ENCODE data around the gene PIP4K2C. TPM values are rescaled to one million over a fixed set of nuclear protein-coding genes. Genes with fewer than 3 reads are reported as not detected.

The PIP4K2C gene
- total RNA-seq, 1 donor from 2014 or later: 46.6 TPM

DNA sequence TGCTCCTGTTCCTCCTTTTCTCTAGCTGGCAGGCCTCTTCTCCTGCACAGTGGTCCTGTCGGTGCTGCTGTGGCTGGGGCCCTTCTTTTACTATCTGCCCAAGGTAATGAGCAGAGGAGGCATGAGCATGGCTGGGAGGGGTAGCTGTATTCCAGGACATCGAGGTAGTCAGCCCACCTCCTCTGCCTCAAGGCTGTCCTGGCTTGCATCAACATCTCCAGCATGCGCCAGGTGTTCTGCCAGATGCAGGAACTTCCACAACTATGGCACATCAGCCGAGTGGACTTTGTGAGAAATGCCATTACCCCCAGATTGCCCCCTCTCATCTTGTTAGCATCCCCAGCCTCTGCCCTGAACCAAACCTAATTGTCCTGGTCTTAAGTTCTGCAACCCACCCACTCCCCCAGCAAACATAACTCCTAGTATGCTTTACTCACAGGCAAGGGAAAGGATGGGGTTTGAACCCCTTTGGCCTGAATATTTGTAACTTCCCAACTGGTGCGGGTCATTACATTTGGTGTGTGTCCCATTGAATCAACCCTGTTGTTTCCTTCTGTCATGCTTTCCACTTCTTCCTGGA, 32.9 kb downstream of the PIP4K2C start:
- DNase-seq (ENCODE audit: low read depth): no peak
- no peak overlapping the region for H3K4me3 ChIP-seq (ENCODE audit: low read depth, low read length)
- TF ChIP-seq, protein P1, sequence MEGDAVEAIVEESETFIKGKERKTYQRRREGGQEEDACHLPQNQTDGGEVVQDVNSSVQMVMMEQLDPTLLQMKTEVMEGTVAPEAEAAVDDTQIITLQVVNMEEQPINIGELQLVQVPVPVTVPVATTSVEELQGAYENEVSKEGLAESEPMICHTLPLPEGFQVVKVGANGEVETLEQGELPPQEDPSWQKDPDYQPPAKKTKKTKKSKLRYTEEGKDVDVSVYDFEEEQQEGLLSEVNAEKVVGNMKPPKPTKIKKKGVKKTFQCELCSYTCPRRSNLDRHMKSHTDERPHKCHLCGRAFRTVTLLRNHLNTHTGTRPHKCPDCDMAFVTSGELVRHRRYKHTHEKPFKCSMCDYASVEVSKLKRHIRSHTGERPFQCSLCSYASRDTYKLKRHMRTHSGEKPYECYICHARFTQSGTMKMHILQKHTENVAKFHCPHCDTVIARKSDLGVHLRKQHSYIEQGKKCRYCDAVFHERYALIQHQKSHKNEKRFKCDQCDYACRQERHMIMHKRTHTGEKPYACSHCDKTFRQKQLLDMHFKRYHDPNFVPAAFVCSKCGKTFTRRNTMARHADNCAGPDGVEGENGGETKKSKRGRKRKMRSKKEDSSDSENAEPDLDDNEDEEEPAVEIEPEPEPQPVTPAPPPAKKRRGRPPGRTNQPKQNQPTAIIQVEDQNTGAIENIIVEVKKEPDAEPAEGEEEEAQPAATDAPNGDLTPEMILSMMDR (conservative IDR thresholded peaks at IDR 0.05; ENCODE audit: low read depth, low read length): no peak

DNA sequence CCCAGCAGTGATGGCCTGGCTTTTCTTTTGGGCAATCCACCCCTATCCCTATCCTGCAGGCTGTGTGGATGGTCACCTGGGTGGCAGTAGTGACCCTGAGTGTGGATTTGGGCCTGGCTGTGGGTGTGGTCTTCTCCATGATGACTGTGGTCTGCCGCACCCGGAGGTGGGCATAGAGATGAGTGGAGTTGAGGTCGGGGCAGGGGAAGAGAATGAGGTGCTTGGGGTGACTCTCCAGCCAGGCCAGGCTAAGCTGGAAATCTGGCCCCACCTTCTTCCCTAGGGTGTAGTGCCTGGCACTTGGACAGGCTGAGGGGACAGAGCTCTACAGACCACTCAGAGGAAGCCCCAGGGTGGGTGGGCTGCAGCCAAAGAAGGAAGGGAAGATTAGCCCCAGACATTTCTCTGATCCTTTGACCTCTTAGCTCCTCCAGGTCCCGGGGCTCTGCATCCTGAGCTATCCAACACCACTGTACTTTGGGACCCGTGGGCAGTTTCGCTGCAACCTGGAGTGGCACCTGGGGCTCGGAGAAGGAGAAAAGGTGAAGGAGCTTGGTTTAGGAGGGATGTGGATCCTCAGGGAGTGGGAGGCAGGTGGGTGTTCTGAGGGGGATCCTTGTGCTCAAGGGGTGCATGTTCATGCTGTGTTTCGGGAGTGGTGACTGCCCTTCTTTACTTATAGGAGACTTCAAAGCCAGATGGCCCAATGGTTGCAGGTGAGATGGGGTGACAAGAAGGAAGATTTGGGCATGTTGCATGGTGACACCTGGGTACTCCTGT, 33.6 kb downstream of the PIP4K2C start:
- DNase-seq (ENCODE audit: low read depth): no peak
- TF ChIP-seq, protein P1 (conservative IDR thresholded peaks at IDR 0.05; ENCODE audit: low read depth, low read length): no peak
- H3K4me3 ChIP-seq (ENCODE audit: low read depth, low read length): no peak overlapping the region

DNA sequence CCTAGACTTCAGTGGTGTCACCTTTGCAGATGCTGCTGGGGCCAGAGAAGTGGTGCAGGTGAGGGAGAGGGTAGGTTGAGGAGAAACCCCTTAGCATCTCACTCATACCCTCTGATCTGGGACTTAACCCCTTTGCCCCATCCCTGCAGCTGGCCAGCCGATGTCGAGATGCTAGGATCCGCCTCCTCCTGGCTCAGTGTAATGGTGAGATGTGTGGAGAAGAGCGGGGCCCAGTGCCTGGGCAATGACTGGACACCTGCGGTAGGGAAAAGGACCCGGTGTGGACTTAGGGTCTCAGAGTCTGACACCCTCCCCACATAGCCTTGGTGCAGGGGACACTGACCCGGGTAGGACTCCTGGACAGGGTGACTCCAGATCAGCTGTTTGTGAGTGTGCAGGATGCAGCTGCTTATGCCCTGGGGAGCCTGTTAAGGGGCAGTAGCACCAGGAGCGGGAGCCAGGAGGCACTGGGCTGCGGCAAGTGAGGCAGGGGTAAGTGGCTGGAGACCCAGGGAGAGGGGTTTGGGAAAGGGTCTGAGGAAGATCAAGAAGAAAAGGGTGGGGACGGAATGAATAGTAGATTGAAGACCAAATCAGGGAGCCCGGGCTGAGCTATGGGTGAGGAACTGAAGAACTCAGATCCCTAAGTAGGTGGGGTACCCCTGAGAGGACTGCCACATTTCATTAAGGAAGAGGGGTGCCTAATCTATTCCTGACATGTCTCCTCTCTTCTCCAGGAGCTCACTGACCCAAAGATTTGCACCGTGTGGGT, 34.5 kb downstream of the PIP4K2C start:
- H3K4me3 ChIP-seq (ENCODE audit: low read depth, low read length): no peak overlapping the region
- no peak for DNase-seq (ENCODE audit: low read depth)
- TF ChIP-seq, protein P1 (conservative IDR thresholded peaks at IDR 0.05; ENCODE audit: low read depth, low read length): no peak

DNA sequence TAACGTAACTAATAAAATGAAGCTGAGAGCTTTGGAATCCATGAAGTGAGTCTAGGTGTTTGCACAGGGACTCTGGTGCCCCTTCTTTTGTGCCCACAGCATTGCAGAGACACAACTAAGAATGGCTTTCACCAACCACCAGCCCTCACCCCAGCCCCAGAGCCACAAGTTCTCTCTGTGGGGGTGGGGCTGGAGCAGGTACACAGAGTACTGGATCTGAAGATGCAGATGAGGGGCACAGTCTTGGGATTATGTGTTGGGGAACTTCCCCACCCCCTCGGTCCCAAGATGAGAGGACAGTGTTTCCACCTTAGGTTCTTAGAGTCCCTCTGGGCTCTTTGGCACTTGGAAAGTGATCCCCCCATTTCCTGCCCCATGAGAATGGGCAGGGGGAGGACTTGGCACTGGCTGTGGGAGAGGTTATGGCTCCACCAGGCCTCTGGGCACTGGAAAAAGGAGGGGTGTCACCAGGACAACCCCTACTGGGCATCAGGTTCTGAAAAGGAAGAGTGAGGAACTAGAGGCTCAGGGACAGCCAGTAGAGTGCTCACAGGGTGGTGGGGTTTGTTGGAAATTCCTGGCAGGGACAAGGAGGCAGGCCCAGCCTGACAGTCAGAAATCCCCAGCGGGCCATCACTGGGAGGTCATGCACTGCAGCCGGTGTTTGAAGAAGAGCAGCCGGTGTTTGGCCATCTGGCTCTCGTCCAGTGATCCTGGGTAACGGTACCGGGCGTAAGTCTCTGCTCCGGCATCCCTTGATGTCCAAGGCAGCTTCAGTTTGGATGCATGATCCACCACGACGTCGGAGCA, 35.3 kb downstream of the PIP4K2C start:
- H3K4me3 ChIP-seq (ENCODE audit: low read depth, low read length): no peak overlapping the region
- no peak for DNase-seq (ENCODE audit: low read depth)
- TF ChIP-seq, protein P1 (conservative IDR thresholded peaks at IDR 0.05; ENCODE audit: low read depth, low read length): no peak

DNA sequence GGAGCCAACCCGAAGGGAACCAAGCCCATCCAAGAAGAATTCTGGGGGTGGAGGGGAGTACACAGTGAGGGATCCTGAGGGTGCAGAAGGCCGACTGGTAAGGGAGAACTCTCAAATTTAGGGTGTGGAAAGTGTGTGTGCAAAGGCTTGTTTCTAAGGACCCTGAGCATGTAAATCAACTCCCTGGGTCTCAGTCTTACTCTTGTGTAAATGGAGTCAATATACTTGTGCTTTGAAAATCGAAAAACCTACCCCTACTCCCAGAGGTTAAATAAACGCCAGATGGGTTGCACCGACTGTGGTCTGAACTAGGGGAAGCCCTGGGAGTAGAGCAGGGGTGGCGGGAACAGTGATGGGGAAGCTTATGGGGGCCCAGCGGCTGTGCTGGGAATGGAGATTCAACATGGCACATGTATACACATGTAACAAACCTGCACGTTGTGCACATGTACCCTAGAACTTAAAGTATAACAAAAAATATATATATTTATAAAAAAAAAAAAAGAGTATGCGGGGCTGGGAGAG, 36.0 kb downstream of the PIP4K2C start:
- TF ChIP-seq, protein P1 (conservative IDR thresholded peaks at IDR 0.05; ENCODE audit: low read depth, low read length): no peak
- H3K4me3 ChIP-seq (ENCODE audit: low read depth, low read length): no peak overlapping the region
- DNase-seq (ENCODE audit: low read depth): no peak

DNA sequence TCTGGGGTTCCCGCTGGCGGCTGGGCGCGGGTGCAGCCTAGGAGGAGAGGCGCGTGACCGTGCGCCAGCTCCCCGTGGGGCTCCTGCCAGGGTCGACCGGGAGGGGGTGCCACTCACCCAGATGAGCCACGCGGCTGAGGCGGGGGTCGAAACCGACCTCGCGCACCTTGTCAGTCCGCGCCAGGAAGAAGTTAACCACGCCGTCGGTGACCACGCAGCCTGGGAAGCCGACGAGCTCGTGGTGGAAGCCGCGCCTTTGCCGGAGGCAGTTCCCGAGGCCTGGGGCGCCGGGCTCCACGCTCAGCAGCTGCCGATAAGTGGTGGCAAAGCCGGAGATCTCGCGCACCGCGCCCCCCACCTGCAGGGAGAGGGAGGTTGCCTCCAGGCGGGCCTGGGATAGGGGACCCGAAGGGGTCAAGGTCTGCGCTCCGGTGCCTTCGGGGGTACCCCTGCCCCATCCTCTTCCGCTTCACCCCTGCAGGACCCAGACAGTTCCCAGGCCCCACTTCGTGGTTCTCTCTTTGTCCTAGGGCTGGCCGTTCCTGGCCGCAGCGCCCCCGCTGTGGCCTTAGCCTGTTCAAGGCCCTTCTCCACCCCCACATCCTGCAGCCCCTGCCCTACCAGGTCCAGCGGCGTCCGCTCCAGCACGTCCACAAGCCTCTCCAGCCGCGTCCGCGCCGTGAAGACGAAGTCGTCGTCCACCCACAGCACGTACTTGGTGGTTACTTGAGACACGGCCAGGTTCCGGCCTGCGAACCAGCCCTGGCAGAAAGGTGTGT, 36.7 kb downstream of the PIP4K2C start:
- H3K4me3 ChIP-seq (ENCODE audit: low read depth, low read length): no peak overlapping the region
- TF ChIP-seq, protein P1 (conservative IDR thresholded peaks at IDR 0.05; ENCODE audit: low read depth, low read length): no peak
- no peak for DNase-seq (ENCODE audit: low read depth)

Data from epithelial cell of proximal tubule (primary cell).